ENCODE results near the gene VSIR.

- TF ChIP-seq, protein P1, sequence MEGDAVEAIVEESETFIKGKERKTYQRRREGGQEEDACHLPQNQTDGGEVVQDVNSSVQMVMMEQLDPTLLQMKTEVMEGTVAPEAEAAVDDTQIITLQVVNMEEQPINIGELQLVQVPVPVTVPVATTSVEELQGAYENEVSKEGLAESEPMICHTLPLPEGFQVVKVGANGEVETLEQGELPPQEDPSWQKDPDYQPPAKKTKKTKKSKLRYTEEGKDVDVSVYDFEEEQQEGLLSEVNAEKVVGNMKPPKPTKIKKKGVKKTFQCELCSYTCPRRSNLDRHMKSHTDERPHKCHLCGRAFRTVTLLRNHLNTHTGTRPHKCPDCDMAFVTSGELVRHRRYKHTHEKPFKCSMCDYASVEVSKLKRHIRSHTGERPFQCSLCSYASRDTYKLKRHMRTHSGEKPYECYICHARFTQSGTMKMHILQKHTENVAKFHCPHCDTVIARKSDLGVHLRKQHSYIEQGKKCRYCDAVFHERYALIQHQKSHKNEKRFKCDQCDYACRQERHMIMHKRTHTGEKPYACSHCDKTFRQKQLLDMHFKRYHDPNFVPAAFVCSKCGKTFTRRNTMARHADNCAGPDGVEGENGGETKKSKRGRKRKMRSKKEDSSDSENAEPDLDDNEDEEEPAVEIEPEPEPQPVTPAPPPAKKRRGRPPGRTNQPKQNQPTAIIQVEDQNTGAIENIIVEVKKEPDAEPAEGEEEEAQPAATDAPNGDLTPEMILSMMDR (IDR thresholded peaks at IDR 0.05) = no peak
- TF ChIP-seq POLR2A (IDR thresholded peaks at IDR 0.05) (no peak), EP300 (IDR thresholded peaks at IDR 0.05) (no peak)
These were observed 24.4 kb upstream of the VSIR start for GRCh38 chr10:71797533-71798307.
